Measurements from ENCODE around the gene LGALS3.

DNA sequence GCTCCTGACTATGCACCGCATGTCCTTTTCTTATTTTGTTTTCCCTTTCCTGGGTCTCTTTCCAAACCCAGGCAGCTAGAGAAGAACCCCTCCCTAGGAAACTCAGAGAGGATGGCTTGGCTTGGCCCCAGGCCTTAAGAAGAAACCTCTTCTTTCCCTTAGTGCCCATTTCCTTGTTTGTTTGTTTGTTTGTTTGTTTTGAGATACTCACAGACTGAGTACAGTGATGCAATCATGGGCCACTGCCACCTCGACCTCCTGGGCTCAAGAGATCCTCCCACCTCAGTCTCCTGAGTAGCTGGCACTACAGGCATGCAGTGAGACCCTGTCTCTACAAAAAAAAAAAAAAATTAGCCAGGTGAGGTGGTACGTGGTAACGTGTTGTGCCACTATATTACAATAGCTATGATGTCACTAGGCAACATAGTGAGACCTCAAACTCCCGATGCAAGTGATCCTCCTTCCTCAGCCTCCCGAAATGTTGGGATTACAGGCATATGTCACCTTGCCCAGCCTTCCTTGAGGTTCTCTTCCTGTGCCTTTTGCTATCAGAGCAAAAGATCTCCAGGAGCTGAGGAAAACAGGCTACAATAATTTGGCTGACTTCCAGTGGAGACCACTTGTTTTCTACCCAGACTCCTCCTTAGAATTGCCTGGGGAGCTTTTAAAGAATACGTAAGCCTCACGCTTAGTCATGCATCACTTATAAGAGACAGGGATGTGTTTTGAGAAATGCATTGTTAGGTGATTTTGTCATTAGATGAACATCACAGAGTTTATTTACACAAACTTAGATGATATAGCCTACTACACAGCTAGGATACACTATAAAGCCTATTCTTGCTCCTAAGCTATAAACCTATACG lies 34.5 kb upstream of the LGALS3 start:
- no peak for TF ChIP-seq CTCF (IDR thresholded peaks at IDR 0.05; ENCODE audit: insufficient read depth, low read length, poor library complexity, severe bottlenecking)
- TF ChIP-seq EZH2phosphoT487 (conservative IDR thresholded peaks at IDR 0.05; ENCODE audit: low read length): no peak

All from SU-DHL-6 (cell line).